Non-pigmented ciliary epithelial cell (primary cell): ENCODE data around the gene MGAT5.

Experiments
- DNase-seq: peaks from one replicate; pipeline ENCODE4 v3.0.0-alpha.2; 2010; ENCODE audit warnings: low read depth

MGAT5 gene

DNA sequence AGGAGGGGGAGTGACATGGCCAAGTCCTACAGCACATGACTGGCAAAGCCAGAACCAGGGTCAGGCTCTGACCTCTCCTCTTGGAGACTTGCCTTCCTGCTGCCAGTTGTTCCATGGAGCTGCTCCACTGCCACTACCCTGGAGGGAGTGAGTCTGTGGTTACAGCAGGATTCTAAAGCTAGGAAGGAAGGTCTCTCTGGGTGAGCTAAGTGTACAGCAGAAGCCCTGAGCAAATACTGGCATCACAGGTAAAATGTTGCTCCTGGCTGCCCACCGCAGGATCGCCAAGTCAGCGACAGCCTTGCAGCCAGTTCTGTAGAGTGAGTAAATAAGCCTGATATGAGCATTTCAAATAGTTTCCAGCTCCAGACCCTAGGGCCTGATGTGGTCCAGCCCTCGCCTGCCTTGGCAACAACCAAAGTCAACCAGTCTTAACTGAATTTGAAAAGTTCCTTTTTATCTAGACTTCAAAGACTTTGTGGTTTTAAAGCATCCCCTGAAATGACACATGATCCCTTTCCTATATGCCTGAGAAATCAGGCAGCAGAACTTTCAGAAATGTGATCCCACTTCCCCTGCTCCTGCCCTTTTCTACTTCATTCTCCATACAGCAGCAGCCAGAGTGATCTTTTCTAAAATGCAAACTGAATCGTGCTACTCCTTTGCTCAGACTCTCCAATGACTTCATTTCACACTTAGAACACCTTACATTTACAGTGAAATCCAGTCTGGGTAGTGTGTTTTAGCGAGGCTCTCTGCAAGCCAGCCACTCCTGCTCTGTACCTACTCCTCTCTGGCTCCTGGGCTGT is 114.3 kb downstream of the MGAT5 start:
- DNase-seq: peak; percentile 55

GRCh38 chr2:134369220-134369902 is 115.5 kb downstream of the MGAT5 start:
- no peak for DNase-seq

DNA sequence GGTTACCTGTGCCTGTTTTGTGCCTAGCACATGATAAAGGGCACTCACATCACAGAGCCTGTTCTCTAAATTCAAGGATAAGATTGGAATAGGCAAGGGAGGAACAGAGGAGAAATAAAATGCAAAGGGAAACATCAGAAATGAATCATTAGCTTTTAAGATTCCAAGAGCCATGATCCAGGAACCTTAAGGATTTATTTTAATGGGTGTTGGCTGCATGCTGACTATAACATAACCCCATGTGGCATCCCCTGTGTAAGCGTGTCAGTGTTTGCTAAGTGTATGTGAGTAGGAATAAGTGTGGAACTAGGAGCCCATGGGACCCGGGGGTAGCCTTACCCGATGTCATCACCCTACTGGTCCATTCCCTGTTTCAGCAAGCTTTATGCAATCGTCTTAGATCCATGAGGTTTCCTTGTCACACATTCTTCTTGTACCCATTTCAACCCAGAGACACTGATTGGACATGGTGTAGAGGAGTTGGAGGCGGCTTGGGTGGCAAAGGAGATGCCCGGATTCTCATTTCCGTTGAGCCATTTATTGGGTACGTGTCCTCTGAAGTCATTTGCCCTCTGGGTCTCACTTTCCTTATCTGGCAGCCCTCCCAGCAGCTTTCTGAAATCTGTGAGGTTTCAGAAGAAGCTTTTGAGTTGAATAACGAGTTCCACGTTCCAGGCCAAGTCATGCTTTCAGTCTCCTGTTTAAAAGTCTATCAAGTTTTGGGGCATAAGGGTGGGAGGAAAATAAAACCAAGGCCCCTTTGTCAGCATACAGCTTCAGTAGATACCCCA is 117.0 kb downstream of the MGAT5 start:
- DNase-seq: no peak

- DNase-seq: peak; percentile 70
Observed at GRCh38 chr2:134372141-134372540, 118.3 kb downstream of the MGAT5 start.

- DNase-seq: peak; percentile 55
Observed at GRCh38 chr2:134372611-134373131, 118.8 kb downstream of the MGAT5 start.

DNA sequence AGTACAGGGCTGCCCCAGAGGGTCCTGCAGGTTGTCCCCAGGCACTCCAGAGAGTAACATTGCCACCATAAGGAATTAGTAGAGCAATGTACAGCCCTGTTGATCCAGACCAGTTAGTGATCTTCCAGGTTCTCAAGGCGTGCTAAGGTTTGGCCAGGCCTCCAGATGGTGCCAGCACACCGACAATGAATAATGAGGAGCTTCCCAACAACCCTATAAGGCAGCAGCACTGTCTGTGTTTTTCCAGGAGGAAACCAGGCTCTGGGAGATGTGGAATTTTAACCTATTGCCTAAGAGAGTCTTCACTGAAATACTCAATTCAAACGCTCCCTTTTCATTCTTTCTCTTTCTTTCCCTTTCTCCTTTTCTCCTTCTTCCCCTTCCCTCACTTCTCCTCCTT is 122.1 kb downstream of the MGAT5 start:
- no peak for DNase-seq

DNA sequence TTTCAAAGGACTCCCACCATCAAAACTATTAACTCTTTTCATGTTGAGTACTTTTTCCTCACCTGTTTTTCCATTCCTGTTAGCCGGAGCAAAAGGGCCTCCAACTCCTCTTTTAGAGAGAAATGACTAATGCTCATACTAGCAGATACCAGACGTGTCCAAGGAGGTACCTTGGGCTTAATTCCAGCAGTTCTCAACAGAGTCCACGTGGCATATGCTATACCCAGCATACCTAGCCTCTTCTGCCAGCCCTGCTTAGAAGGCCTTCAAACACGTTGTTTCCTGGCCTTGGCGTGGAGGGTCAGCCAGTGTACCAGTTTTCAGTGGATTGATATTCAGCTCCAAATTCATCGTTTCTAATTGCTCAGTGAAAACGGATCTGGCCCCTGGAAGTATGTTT is 123.9 kb downstream of the MGAT5 start:
- DNase-seq: no peak

GRCh38 chr2:134379293-134379692 is 125.4 kb downstream of the MGAT5 start:
- no peak for DNase-seq

DNA sequence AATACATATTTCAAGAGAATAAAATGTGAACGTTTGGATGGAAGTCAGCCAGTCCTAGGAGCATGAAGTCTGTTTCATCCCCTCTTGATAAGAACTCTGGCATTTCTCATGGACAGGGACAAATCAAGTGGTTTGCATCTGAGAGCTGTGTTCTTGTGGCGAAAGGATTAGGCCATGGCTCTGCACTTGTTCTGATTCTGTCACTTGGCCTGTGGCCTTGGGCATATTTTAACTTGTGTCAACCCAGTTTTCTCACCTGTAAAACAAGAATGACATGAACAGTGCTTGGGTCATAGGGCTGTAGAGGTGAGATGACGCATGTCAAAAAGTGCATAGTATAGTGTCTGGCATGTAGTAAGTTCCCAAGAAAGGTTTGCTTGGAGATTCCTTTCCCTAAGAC is 125.8 kb downstream of the MGAT5 start:
- no peak for DNase-seq

DNA sequence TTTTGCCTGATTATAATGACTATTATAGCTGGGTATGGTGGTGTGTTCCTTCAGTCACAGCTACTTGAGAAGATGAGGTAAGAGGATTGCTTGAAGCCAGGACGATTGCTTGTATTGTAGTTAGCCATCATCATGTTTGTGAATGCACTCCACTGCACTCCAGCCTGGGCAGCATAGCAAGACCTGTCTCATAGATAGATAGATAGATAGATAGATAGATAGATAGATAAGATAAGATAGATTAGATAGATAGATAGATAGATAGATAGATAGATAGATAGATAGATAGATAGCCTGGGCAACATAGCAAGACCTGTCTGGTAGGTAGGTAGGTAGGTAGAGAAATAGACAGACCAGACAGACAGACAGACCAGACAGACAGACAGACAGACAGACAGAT is 127.3 kb downstream of the MGAT5 start:
- no peak for DNase-seq

DNA sequence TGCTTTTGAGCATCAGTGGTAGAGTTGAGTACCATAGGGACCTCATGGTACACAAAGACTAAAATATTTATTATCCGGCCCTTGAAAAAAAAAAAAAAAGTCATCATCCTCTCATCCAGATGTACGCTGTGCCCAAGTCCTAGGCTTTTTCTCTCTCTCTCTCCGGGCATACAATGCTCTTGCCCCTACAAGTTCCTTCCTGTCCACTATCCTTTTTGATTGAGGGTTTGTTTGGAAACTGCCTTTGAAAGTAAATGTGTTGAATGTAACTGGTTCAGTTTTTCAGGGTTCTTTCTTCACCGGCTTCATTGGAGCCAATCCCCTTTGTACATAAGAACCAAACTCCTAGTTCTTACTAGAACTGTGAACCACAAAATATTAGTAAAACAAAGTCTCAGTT is 130.3 kb downstream of the MGAT5 start:
- DNase-seq: no peak

DNA sequence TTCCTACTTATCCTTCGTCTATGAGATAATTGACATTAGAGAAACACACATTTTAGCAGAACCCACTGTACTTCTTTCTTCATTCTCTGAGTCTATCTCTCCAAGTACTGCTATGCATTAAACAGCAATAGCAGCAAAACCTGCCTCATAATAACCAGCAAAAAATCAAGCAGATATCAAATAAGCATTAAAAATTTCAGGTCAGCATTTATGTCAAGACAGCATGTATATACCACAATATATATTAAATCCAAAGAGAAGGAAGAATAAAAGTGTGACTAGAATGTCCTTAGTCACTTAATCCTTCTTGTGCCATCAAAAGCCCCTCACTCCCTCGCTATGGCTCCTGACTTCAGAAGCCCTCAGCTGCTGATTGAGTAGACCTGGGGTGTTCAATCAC is 131.3 kb downstream of the MGAT5 start:
- no peak for DNase-seq

- no peak for DNase-seq
Observed at GRCh38 chr2:134386310-134386709, 132.4 kb downstream of the MGAT5 start.

DNA sequence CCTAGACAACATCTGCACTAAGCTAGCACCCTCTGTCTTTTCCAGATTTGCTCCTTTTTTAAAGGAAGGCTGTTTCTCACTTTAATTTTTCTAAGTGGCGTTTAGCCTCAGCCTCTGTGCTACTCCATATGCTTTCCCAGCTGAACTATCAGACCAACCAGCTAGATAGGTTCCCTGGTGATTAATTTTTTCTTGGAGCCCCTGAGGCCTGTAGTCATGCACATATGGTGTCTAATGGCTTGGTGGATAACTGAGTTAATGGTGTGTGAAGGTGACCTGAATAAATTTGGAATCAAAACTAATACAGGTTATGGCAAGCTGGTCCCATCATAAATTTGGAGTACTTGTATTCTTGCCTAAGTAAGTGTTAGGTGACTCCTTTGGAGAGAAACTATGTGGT is 135.5 kb downstream of the MGAT5 start:
- no peak for DNase-seq

GRCh38 chr2:134391751-134392160 is 137.9 kb downstream of the MGAT5 start:
- DNase-seq: no peak

- DNase-seq: no peak
Observed at GRCh38 chr2:134392442-134393074, 138.7 kb downstream of the MGAT5 start.

- DNase-seq: no peak
Observed at GRCh38 chr2:134393075-134393461, 139.2 kb downstream of the MGAT5 start.

- DNase-seq: no peak
Observed at GRCh38 chr2:134395779-134396178, 141.9 kb downstream of the MGAT5 start.

DNA sequence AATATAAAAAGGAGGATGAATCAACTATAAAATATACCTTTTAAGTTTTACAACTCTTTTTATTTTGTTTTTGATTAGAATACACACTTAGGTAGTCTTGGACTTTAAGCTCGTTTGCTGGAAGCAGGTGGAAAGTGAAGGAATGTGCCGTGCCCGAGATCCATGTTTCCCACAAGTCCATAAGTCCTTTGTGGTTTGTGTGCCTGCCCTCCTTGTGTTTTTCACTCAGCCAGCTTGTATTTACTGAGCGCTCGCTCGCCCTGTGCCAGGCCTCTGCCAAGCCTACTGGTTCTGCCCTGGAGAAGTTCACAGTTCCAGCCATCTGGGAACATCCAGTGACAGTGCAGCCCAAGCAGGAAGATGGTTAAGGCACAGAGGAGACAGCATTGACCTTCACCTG is 142.6 kb downstream of the MGAT5 start:
- DNase-seq: no peak

- no peak for DNase-seq
Observed at GRCh38 chr2:134397146-134397896, 143.4 kb downstream of the MGAT5 start.

- peak; percentile 85 for DNase-seq
Observed at GRCh38 chr2:134398300-134398699, 144.4 kb downstream of the MGAT5 start.
